ENCODE measurements around the gene EXOC5.
"Not testable (repeated sequence)": the region's sequence is repeated elsewhere in the genome, so short reads cannot be mapped to it uniquely, and the experiment has no call there.

The EXOC5 gene

GRCh38 chr14:57275023-57275664 is 6.4 kb upstream of the EXOC5 start:
- Mint-ChIP-seq H3K36me3 (peaks cover 23 to 35% of the 10 kb centered on the region in 2 donors), H3K4me3 (no peak overlapping the region), H3K27ac (no peak overlapping the region), H3K27me3 (no peaks in the 10 kb centered on the region), H3K4me1 (peaks cover 18 to 21% of the 10 kb centered on the region in 2 donors), H3K9me3 (no peaks in the 10 kb centered on the region)
- no peak for ATAC-seq (replicated peaks)
- no peak for DNase-seq

DNA sequence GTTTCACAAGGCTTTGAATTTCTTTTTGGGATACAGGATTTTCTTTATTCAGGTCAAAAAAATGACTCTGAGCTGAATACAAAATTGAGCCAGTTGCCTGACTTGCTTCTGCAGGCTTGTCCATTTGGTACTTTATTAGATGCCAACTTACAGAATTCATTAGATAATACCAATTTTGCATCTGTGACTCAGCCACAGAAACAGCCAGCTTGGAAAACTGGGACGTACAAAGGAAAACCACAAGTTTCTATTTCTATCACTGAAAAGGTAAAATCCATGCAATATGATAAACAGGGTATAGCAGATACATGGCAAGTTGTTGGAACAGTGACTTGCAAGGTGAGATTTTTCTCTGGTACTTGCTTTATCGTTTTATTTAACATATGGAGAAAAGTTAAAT is 5.8 kb upstream of the EXOC5 start:
- Mint-ChIP-seq H3K4me1 (peaks cover 21 to 22% of the 10 kb centered on the region in 2 donors), H3K9me3 (no peaks in the 10 kb centered on the region), H3K4me3 (no peak overlapping the region), H3K27ac (no peak overlapping the region), H3K36me3 (peaks cover 22 to 31% of the 10 kb centered on the region in 2 donors), H3K27me3 (no peaks in the 10 kb centered on the region)
- no peak for DNase-seq
- ATAC-seq (replicated peaks) = no peak

DNA sequence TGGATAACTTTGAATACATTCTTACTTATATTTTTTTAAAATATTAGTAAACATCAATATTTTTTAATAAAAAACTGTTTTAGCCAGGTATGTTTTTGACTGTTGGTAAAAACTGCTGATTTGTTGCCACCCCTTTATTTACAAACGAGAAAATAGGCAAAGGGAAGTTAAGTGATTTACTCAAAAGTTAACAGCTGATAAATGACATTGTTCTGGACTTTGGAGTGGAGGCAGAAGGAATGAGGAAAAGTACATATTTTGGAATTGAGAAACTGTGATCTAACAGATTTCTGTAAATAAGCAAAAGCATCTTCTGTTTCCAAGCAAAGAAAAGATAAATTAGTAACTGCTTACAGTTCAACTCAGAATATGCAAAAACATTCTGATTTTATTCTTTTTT is 4.5 kb upstream of the EXOC5 start:
- Mint-ChIP-seq H3K4me3 (no peak overlapping the region), H3K9me3 (no peaks in the 10 kb centered on the region), H3K27ac (no peak overlapping the region), H3K4me1 (peaks cover 18 to 21% of the 10 kb centered on the region in 2 donors), H3K27me3 (no peaks in the 10 kb centered on the region), H3K36me3 (peaks cover 11 to 21% of the 10 kb centered on the region in 2 donors)
- DNase-seq = no peak
- no peak for ATAC-seq (replicated peaks)

DNA sequence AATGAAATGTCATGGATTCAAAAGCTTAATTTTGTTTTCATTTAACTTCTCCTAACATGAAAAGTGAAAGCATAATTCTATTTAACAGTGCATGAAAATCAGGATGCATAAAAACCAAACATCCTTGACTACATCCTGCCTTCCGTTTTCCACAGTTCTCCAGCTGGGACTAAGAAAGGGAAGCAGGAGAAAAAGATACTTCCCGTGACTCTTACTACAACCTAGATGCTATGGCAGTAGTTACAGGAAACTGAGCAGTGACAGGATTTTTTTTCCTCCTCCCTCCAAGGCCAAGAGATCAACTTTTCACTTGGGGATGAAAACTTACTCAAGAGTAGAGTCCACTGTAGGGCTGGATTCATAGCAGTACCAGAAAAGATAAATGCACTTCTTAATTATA is 2.6 kb downstream of the EXOC5 start:
- Mint-ChIP-seq H3K27me3 (no peaks in the 10 kb centered on the region), H3K36me3 (peaks cover 11 to 16% of the 10 kb centered on the region in 2 donors), H3K9me3 (no peaks in the 10 kb centered on the region), H3K4me1 (peaks cover 27 to 54% of the 10 kb centered on the region in 2 donors), H3K4me3 (no peak overlapping the region), H3K27ac (no peak overlapping the region)
- DNase-seq (no peak), ATAC-seq (replicated peaks) (no peak)

DNA sequence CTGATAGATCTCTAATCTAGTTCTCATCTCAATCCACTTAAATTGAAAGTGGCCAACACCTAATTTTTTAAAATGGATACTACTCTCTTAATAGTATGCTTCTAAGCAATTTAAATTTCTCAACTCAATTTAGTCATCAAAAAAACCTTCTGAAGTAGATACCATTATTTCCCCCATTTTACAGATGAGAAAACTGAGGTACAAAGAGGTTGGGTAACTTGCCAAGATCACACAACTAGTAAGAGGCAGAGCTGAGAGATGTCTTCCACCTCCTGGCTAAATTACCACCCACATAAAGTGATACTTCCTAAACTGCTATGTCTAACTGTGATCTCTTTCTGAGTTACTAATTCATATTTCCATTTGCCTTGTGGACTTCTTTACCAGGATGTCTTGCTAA is 6.6 kb downstream of the EXOC5 start:
- peaks cover 25 to 35% of the 10 kb centered on the region in 2 donors for H3K36me3 Mint-ChIP-seq
- H3K27me3 Mint-ChIP-seq = no peaks in the 10 kb centered on the region
- DNase-seq (no peak), ATAC-seq (replicated peaks) (no peak)
- peaks cover 25 to 53% of the 10 kb centered on the region in 2 donors for H3K4me1 Mint-ChIP-seq
- H3K4me3 Mint-ChIP-seq = no peak overlapping the region
- peaks cover 0 to 4% of the 10 kb centered on the region in 2 donors for H3K9me3 Mint-ChIP-seq
- H3K27ac Mint-ChIP-seq = no peak overlapping the region

- Mint-ChIP-seq H3K4me3 (no peak overlapping the region), H3K4me1 (peaks cover 29 to 58% of the 10 kb centered on the region in 2 donors), H3K36me3 (peaks cover 29 to 39% of the 10 kb centered on the region in 2 donors), H3K27ac (no peak overlapping the region), H3K27me3 (no peaks in the 10 kb centered on the region), H3K9me3 (peaks cover 0 to 4% of the 10 kb centered on the region in 2 donors)
- ATAC-seq (replicated peaks) (no peak), DNase-seq (no peak)
Measured at GRCh38 chr14:57261604-57262003, 7.1 kb downstream of the EXOC5 start.

DNA sequence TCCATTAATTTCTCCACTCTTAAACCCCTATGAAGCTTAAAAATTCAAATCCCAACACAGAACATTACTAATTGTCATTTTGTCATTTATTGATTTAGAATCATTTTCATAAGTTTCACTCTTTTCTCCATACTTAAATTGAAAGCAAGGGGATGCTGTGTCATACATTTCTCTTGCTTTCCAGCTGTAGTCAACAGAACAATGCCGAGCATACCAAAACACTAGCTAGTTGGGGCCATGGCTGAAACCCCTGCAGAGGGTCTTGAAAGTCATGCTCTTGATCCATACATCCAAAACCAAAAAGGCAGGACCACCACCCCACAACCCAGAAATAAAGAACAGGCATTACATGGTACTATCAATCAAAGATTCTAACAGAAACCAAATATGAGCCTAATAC is 9.0 kb downstream of the EXOC5 start:
- Mint-ChIP-seq H3K4me1 (peaks cover 29 to 61% of the 10 kb centered on the region in 2 donors), H3K27me3 (no peaks in the 10 kb centered on the region), H3K9me3 (peaks cover 0 to 4% of the 10 kb centered on the region in 2 donors), H3K27ac (no peak overlapping the region), H3K4me3 (no peak overlapping the region), H3K36me3 (peaks cover 29 to 43% of the 10 kb centered on the region in 2 donors)
- DNase-seq (no peak), ATAC-seq (replicated peaks) (no peak)

- not testable (repeated sequence) for H3K9me3 Mint-ChIP-seq; DNase-seq; ATAC-seq (replicated peaks); H3K27ac Mint-ChIP-seq; H3K27me3 Mint-ChIP-seq; H3K4me3 Mint-ChIP-seq
- H3K36me3 Mint-ChIP-seq = peaks cover 31 to 44% of the 10 kb centered on the region in 2 donors
- peaks cover 27 to 62% of the 10 kb centered on the region in 2 donors for H3K4me1 Mint-ChIP-seq
Measured at GRCh38 chr14:57258221-57258620, 10.5 kb downstream of the EXOC5 start.

DNA sequence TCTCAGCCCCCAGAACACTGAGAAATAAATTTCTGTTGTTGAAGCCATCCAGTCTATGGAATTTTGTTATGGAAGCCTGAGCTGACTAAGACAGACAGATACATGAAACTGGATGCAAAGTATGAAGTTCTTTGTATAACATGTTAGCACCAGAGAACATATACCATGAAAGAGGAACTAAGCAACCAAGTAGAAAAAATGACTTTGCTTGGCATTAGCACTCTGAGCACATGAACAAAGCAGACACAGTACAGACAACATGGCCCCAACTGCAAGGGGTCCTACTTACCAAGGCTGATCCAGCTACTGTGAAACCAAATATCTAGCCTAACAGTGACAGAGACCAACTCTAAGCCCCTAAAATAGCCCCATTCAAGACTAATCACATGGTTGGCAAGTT is 13.8 kb downstream of the EXOC5 start:
- H3K36me3 Mint-ChIP-seq = peaks cover 28 to 53% of the 10 kb centered on the region in 2 donors
- peaks cover 23 to 65% of the 10 kb centered on the region in 2 donors for H3K4me1 Mint-ChIP-seq
- ATAC-seq (replicated peaks) (peak; percentile 83 to 87), DNase-seq (no peak)
- no peak overlapping the region for H3K4me3 Mint-ChIP-seq
- peaks cover 0 to 4% of the 10 kb centered on the region in 2 donors for H3K9me3 Mint-ChIP-seq
- no peak overlapping the region for H3K27ac Mint-ChIP-seq
- no peaks in the 10 kb centered on the region for H3K27me3 Mint-ChIP-seq

GRCh38 chr14:57246933-57247657 is 21.6 kb downstream of the EXOC5 start:
- Mint-ChIP-seq H3K9me3 (no peaks in the 10 kb centered on the region), H3K36me3 (peaks cover 7 to 14% of the 10 kb centered on the region in 2 donors), H3K27me3 (no peaks in the 10 kb centered on the region), H3K4me3 (no peak overlapping the region), H3K4me1 (peaks cover 2 to 19% of the 10 kb centered on the region in 2 donors), H3K27ac (no peak overlapping the region)
- ATAC-seq (replicated peaks) (no peak), DNase-seq (no peak)

DNA sequence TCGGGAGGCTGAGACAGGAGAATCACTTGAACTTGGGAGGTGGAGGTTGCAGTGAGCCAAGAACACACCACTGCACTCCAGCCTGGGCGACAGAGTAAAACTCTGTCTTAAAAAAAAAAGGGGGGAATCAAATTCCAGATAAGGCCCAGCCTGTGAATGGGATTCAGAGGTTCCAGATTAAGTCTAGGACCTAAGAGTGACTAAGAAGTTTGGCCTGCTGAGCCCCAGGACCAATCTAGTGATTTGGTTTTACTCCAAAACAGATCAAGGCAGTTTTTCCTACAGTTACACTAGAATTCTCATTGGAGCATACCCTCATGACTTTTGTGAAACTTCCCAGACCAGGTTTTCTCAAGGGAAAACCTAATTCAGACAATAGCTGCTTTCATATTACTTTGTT is 22.8 kb downstream of the EXOC5 start:
- Mint-ChIP-seq H3K27me3 (no peaks in the 10 kb centered on the region), H3K9me3 (no peaks in the 10 kb centered on the region), H3K36me3 (peaks cover 9 to 17% of the 10 kb centered on the region in 2 donors), H3K27ac (no peak overlapping the region), H3K4me1 (peaks cover 2 to 8% of the 10 kb centered on the region in 2 donors), H3K4me3 (no peak overlapping the region)
- DNase-seq (no peak), ATAC-seq (replicated peaks) (no peak)

GRCh38 chr14:57244106-57244505 is 24.6 kb downstream of the EXOC5 start:
- Mint-ChIP-seq H3K36me3 (peaks cover 8 to 14% of the 10 kb centered on the region in 2 donors), H3K9me3 (no peaks in the 10 kb centered on the region), H3K4me3 (no peak overlapping the region), H3K4me1 (no peaks in the 10 kb centered on the region), H3K27me3 (no peaks in the 10 kb centered on the region), H3K27ac (no peak overlapping the region)
- ATAC-seq (replicated peaks) (no peak), DNase-seq (no peak)

DNA sequence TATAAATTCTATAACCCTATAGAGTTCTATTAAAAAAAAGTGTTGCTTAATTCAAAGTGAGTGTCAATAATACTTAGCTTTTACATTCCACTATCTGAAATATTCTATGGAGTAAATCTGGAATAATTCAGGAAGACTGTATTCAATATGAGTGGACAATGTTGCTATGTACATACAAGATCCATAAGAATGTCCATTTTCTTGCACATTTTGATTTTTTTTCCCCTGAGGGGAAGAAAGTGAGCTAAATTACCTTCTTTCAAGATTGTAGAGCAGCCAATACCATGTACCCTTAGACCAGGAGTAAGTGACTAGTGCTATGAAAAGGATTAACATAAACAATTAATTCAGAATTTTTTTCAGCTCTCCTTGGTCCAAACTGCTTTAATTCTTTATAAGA is 25.4 kb downstream of the EXOC5 start:
- H3K27me3 Mint-ChIP-seq = no peaks in the 10 kb centered on the region
- no peaks in the 10 kb centered on the region for H3K9me3 Mint-ChIP-seq
- H3K36me3 Mint-ChIP-seq = peaks cover 8 to 14% of the 10 kb centered on the region in 2 donors
- no peak overlapping the region for H3K27ac Mint-ChIP-seq
- DNase-seq (no peak), ATAC-seq (replicated peaks) (no peak)
- H3K4me1 Mint-ChIP-seq = no peaks in the 10 kb centered on the region
- no peak overlapping the region for H3K4me3 Mint-ChIP-seq

DNA sequence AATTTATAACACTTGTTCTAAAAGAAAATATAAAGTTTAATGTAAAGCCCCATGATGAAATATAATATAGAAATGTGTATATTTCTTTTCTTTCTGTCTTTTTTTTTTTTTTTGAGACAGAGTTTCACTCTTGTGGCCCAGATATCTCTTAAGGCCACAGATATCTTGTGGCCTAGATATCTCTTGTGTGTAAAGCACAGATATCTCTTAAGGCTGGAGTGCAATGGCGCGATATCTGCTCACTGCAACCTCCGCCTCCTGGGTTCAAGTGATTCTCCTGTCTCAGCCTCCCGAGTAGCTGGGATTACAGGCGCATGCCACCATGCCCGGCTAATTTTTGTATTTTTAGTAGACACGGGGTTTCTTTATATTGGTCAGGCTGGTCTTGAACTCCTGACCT is 28.6 kb downstream of the EXOC5 start:
- H3K27ac Mint-ChIP-seq; DNase-seq; ATAC-seq (replicated peaks); H3K9me3 Mint-ChIP-seq; H3K4me1 Mint-ChIP-seq; H3K27me3 Mint-ChIP-seq; H3K4me3 Mint-ChIP-seq: not testable (repeated sequence)
- H3K36me3 Mint-ChIP-seq = peaks cover 11 to 16% of the 10 kb centered on the region in 2 donors

DNA sequence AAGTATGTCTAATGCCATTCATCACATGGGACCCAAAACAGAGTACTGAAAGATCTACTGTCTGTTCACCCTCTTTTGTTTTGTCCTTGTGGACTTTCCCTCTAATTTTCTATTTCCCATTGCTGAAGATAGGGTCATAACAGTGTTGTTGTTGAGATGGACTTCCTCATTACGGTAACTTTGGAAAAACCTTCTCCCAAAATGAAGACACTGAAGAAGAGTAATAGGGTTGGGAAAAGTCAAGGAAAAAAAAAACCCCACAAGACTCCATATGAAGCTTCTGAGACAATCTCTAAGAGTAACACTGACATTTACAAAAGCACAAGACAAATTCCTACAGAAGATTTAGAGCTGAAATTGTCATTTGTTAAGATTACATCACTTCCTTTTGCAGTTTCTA is 36.7 kb downstream of the EXOC5 start:
- H3K4me3 Mint-ChIP-seq = no peak overlapping the region
- H3K27me3 Mint-ChIP-seq = no peaks in the 10 kb centered on the region
- no peak for ATAC-seq (replicated peaks)
- peaks cover 2 to 5% of the 10 kb centered on the region in 2 donors for H3K4me1 Mint-ChIP-seq
- peaks cover 3 to 4% of the 10 kb centered on the region in 2 donors for H3K9me3 Mint-ChIP-seq
- no peak for DNase-seq
- H3K27ac Mint-ChIP-seq = no peak overlapping the region
- peaks cover 34 to 44% of the 10 kb centered on the region in 2 donors for H3K36me3 Mint-ChIP-seq

Data from stimulated activated naive B cell treated with anti-CD40 and anti-IgM and Interleukin-4, amounts not matched to agents 10 μg/mL and 1 μg/mL and 100 μg/mL, for 72 hours (primary cell).